Ureter (tissue), 1 donor: ENCODE results near the gene LRRC7. TPM values are rescaled to one million over a fixed set of nuclear protein-coding genes. Genes with fewer than 3 reads are reported as not detected.

Source experiments
- DNase-seq: peaks from one replicate; pipeline ENCODE4 v3.0.0-alpha.2; 2020; ENCODE audit warnings: low spot score
- total RNA-seq: library from RNA; stranded (reverse); gene quantifications from one replicate; pipeline ENCODE4 v1.2.4, GENCODE V29; 2023
- donor health status: DM: yes; HTN: yes; CAD: no.

Gene LRRC7
- total RNA-seq, 1 donor from 2014 or later, result 2.4 TPM

DNA sequence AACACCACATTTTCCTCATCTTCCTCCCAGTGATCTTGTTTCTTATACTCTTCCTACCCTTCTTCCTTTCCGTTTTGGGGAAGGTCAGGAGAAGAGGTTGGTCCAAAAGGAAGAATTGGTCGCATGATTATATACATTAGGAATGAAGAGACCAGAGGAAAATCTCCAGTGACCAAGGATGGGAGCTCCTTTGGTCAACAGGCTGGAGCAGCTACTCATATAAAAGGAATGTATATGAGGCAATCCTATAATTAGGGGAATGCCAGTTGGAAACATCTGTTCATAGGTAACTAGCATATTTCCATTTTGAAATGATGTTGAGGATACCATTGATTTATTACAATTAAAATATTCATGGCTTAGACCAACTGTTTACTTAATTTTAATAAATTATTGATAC lies 523.2 kb downstream of the LRRC7 start:
- no peak for DNase-seq

DNA sequence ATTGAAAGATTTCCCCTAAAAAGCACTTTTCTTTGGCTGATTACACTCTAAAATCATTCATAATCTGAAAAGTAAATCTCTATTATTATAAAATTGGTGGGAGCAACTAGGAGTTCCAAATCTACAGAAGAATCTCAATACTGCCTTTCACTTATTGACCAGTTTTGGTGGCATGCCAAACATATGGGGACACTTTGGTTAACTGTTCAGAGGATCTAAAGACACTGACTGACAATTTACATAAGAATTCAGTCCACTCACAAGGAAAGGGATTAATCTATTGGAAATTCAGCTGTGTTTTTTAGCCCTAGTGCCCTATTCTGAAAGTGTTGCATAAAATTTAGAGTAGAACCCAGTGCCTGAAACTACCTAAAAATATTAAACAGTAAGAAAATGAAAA lies 524.1 kb downstream of the LRRC7 start:
- DNase-seq, result no peak

DNA sequence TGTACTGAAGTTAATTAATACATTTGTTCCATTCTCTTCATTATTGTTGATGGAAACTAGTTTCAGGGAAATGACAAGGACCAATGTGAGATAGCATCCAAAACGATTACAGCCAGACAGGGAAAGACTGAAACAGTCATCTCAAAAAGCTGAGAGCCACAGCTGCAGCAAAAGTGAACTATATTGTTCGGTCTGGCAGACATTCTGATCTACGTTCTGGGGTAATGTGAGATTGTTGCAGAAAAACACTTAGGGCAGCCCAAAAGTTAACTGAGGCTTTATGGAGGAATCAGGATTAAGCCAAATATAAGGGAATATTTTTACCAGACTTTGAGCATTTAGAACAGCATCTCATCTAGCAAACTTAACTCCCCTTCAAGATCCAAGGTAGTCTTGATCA lies 524.8 kb downstream of the LRRC7 start:
- no peak for DNase-seq

DNA sequence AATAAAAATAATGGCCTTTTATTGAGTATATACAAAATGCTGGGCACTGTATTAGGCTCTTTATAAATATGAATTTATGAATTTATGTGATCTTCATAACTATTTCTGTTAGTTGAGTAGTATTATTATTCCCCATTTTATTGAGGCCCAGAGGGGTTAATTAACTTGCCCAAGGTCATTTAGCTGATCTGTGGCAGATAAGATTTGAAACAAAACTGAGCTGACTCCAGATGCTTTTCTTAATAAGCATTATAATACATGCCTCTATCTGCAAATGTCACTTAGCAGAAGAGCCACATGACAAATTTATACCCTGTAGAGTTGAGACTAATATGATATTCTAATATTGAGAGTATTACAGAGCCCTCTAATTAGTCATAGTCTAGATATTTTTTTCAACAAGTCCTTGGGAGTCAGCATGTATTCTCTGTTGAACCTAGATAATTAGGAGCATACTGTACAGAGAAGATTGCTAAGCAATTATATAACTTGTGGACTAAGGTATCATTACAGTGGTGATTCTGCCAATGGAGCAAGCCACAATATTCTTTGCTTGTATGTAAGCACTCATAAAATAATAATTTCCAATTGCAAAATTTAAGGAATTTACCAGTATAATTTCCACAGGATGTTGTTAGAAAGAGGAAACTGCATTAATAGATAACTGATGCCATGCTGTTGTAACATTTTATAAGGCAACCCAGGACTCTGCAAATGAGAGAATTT lies 525.7 kb downstream of the LRRC7 start:
- DNase-seq, result no peak

DNA sequence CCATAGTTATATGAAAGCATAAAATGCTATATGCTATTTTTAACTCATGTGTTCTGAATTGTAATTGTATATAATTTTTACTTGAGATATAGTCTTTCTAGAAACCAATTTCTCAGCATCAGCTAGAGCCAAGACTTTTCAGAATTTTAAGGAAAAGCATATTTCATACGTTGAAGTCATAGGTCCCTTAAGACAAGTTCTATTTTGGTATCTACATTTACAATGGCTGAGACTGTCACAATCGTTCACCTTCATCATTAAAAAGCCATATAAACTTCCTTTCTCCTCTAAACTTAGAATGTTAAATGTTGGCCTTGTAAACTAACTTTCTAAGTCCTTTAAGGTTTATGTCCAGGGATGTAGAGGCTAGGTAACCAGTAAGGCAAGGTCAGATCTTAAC lies 533.5 kb downstream of the LRRC7 start:
- DNase-seq, result no peak

DNA sequence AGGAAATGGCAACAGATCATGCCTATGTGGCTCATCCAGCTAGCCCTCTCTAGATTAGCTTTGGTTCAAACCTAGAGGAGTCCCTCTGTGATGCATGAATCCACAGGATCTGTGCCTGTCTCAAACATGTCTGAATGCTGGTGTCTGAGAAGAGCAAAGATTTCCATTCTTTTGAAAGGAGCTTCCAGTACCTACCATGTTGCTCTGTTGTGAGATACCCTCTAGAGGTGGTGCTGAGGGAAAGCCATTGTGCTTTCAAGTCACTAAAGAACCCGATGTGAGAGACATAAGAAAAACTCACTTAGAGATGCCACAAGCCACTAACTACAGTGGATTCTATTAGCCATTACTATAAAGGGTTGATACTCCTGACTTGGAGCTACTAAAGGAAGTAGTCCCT lies 534.1 kb downstream of the LRRC7 start:
- no peak for DNase-seq

DNA sequence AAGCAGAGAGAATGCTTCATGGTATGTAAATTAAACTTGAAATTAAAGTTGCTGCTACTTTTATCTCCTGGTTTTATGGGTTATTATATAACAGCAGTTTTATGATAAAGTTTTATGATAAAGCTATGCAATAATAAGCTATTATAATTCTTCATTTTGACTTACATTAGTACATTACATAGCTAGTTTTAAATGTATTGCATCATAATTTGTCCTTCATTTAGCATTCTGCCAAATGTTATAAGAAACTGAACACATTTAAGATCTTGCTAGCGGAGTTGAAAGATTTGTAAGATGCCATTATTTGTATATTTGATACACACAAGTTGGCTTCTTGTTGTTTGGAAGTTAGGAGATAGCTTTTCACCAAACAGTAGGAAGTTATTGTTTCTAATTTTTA lies 536.0 kb downstream of the LRRC7 start:
- DNase-seq, result no peak

DNA sequence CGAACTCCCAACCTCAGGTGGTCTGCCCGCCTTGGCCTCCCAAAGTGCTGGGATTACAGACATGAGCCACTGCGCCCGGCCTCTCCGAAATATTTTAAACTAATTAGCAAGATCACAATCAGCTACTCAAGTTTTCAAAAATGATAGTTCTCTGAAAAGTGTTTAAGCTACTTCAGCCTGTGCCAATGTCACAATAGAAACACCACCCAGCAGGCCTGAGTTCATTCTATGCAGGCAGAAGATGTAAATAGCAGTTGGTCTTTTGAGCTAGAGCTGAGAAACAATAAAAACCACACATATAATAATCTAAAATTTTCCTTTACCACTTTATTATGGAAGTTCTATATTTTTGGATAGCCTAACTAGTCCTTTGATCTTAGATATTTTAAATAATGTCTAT lies 541.5 kb downstream of the LRRC7 start:
- DNase-seq, result no peak

DNA sequence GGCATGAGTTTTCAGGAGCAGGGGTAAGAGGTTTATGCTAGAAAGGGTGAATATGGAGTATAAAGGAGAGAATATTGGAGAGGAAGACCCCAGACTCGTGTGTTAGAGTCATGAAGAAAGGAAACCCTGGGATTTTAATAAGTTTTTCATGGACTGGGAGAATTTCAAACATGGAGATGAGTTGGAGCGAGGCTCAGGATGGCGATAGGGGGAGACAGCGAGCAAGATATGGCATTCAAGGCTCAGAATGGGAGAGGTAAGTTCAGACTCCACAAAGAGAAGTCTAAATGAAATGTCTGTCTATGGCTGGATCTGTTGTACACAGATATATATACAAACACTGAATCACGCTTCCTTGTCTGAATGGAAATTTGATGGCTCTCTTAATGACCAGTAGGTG lies 545.1 kb downstream of the LRRC7 start:
- DNase-seq, result no peak

DNA sequence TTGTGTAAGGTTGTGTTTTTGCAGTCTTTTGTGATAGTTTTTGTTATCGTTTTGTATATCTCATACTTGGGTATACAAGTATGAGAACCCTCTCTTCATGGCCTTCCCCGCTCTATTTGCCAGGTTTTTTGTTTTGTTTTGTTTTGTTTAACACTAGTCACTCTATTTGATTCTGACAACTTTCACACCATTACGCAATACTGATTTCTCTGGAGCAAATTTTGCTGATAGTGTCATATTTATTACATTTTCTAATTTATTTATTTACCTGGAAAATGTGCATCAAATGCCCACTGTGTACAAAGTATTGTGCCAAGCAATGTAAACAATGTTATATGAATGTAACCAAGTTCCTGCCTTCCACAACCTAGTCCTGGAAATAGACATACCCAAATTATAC lies 547.6 kb downstream of the LRRC7 start:
- no peak for DNase-seq

DNA sequence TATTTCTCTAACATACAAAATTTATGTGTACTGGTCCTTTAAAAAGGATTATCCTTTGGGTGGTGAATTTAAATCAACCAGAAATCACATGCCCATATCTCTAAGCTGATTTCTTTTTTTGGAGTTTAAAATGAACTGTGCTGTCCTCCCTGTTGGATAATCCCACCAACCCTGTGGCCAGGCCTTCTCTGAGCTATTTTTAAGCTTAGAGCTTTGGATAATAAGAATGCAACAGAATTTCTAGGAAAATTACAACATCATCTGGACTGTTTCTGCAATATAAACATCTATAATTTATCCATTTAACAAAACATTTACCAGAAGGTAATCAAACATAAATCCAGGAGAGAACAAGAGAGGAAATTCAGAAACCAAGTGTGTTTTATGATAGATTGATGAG lies 549.3 kb downstream of the LRRC7 start:
- no peak for DNase-seq

DNA sequence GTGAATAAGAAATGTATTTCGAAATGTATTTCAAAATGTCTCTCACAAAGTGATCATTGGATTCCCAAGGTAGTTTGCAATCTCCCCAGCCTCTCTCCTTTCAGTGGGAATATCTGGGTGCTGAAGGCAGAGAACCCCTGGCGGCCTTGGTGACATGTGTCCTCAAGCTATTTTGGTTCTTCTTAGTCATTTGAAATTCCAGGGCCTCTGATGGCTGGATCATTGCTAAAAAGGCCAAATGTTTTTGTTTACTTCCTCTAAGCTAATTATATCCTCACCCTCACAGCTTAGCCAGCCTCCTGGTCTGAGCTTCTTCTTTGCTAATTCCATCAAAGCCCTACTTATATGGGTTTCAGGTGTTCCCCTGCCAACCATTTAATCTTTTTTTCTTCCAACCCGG lies 566.4 kb downstream of the LRRC7 start:
- DNase-seq, result no peak

DNA sequence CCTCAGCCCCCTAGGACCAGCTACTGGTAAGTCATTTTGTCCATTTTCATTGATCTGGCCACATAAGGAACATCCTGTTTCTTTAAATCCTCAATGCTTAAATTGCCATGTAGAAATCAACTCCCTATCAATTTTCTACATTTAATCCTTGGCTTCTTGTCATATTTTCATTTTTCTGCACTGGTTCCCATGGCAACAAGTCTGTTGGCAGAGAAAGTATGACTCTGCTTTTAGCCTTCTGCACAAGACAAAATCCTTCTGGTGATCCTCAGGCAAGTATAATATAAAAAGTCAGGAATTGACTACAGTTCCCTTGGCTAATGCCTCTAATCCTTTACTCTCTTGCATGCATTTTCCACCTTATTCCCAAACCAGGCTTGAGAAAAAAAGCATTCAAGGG lies 572.6 kb downstream of the LRRC7 start:
- no peak for DNase-seq

DNA sequence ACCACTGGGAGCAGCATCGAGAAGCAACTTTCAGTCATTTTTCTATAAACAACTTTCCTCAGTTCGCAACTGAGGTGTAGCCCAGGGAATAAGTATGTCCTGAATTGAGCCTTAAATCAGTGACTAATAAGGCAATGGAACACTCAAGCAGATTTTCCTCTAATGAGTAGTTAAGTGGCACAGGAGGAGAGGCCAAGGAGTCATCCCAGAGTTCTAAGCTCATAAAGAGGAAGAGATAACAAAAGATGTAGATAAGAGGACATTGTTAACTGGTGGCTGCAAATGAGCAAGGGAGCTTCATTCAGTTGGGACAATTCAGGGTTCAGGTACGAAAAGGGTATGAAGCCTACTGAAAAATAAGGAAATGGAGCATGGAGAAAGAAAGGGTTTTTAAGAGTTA lies 573.2 kb downstream of the LRRC7 start:
- DNase-seq, result no peak

DNA sequence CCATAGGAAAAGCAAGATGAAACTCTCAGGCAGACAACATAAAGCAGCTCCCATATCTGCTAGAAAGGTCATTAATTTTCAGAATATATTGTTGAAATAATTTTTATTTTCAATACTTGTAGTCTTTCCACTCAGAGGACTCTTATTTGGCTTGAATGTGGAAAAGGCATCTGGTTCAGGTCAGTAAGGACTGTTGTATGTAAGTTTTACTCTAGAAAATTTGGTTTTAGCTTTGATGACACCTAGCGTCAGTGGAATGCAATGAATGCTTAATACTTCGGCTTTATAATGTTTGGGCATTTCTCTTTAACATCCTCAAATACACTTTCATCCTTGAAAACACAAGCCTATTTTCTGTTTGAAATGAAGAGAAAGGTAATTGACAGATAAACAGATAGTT lies 574.4 kb downstream of the LRRC7 start:
- no peak for DNase-seq

DNA sequence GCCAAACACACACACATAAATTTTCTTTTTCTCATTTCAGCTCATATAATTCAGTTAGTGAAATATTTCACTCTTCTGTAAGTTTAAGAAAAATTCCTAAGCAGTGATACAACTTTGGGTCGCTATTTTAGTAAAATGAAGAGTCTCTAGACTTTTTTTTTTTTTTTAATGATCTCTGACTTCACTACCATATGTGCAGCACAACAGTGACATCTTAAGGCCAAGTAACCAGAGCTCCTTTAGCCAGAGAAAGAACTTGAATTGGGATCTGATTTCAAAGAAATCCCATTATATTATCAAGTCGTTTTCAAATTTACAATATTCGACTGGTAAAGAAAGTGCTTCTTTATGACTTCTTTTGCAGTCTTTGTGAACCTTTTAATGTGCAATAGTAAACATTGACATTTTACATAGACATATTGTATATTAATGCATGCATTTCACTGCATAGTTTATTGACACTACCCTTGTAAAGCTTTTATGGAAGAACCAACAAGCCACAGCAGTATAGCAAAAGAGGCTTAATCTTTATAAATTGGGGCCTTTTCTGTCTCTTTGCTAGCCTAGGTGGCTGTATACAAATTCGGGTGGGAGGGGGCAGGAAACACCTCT lies 575.4 kb downstream of the LRRC7 start:
- no peak for DNase-seq

DNA sequence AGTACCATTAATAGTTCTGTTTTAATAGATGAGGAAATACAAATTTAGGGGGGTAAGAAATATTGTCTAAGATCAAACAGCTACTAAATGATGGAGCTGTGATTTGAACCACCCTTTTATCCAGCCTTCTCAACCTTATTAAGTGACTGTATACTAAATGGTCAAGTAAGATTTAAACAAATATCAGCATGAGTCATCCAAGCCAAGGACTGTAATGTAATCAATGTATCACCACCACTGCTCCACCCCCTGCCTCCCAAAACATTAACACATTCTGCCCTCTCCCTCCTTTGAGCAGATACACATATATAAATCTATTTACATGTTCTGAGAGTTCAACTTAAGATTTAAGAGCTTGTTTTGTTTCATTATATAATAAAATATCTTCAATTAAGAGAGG lies 578.8 kb downstream of the LRRC7 start:
- DNase-seq, result no peak

DNA sequence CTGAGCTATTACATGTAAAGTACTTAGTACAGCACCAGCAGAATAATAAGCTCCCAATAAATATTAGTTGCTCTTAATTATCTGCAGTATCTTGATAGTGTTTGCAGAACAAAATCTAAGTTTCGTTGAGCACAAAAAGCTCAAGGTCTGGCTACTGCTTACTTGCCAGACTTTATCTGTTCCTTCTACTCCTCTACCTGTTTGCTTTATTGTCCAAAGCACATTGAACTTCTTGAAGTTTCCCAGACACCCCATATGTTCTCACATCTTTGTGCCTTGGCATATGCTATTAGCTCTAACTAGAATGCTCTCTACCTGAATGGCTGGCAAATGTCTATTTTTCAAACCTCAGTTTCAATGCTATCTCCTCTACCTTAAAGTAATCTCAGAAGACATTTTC lies 582.7 kb downstream of the LRRC7 start:
- DNase-seq, result no peak

DNA sequence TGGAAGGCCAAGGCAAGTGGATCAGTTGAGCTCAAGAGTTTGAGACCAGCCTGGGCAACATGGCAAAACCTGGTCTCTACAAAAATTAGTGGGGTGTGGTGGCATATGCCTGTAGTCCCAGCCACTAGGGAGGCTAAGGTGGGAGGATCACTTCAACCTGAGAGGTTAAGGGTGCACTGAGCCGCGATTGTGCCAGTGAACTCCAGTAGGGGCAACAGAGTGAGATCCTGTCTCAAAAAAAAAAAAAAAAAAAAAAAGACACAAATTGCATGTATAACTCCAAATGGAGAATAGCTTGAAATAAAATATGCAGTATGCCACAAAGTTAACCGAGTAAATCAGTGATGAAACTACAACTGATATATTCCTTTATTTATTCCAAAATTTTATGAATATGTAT lies 586.0 kb downstream of the LRRC7 start:
- no peak for DNase-seq

DNA sequence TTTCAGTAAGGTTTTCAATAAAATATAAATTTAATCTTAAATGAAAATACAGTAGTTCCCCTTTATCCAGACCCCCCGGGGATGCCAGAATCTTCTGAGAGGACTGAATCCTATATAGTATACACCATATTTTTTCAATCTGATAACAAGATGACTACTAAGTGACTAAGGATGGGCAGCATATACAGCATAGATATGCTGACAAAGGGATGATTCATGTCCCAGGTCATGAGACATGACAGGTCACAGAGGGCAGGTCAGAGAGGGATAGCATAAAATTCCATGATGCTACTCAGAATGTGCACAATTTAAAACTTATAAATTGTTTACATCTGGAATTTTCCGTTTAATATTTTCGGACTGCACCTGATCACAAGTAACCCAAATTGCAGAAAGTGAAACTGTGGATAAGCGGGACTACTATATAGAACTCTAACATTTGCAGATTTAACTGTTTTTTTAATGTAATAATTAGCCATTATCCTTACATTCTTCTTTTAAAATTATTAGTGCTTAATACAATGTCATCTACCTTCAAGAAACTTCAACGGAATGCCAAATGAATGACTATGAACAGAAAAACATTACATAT lies 588.9 kb downstream of the LRRC7 start:
- DNase-seq, result no peak

DNA sequence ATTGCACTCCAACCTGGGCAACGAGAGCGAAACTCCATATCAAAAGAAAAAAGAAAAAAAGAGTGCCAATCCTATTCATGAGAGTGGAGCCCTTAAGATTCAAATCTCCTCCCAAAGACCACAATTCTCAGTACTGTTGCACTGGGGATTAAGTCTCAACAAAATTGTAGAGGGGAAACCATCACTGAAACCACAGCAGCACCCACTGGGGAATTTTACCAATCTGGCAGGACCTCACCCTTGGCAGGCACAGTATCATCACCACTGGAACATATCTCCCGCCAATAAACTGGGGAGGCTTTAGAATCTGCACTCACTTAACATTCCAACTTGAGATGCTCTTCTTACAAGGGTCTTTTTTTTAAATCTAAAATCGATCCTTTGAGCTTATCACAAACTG lies 596.6 kb downstream of the LRRC7 start:
- DNase-seq, result no peak

DNA sequence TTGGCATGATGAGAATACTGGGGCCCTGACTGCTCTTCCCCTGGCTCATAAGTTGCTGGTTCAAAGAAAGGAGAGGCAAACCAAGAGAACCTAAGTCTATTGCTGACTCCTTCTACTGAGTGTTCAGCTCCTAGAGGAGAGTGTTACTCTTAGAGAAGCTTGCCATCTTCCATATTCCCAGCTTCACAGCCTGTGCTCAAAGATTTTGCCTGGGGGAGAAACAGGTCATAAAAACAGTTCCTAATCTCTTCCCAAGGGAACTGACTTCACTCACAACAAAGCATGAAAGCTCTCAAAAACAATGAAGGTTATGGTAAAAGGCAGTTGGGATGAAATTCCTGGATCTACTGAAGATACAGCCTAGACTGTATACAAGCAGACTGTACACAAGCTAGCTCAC lies 600.6 kb downstream of the LRRC7 start:
- DNase-seq, result no peak

DNA sequence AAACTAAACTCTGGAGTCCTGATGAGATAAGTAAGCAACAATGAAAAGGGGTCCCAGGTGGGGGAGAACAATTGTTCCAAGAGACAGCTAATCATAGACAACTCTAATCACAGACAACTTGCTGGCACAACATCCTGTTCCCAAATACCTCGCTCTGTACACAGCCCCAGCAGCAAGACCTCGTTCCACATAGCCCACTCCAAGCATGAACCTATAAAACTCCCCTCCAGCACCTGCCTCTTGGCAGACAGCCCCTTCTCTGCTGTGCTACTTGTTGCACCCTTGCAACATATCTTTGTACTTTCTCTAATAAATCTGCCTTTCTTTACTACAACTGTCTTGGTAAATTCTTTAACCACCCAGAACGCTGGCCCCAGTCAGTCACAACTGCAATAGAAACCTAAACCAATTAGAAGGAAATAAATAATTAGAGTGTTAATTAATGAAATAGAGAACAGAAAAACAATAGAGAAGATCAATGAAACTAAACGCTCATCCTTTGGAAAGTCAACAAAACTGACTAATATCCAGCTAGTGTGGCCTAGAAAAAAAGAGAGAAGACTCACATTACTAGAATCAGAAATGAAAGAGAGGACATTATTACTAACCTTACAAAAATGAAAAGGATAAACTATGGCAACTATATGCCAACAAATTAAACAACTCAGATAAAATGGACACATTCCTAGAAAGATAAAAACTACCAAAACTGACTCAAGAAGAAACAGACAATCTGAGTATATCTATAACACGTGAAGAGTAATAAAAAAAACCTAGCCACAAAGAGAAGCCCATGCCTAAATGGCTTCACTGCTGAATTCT lies 601.5 kb downstream of the LRRC7 start:
- DNase-seq, result no peak
